ENCODE data around the gene GNG12. TPM values are rescaled to one million over a fixed set of nuclear protein-coding genes. Genes with fewer than 3 reads are reported as not detected.

The GNG12 gene
- total and polyA plus RNA-seq, 2 donors (not counting 3 experiments of a cell fraction or from before 2014, with no cell fraction given): 107 to 152 TPM

DNA sequence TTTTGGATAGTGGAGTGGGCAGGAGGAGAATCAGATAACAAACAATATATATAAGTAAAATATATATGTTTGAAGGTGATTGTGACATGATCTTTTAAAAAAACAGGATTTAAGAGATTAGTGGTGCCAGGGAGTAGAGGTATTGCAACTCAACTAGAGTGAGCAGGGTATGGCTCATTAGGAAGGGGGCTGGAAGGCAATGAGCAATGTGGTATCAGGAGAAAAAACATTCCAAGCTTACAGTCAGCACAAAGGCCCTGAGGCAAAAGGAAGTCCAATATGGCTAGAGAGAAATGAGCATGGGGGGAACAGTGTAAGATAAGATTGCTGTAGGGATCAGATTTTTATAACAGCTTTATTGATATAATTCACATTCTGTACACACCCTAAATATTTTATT, 153.6 kb downstream of the GNG12 start:
- FAIRE-seq (no peak), DNase-seq (ENCODE audit: low read depth, low spot score) (no peak)
- H4K20me1 ChIP-seq (replicated peaks; ENCODE audit: control insufficient read depth, extremely low read depth, insufficient read depth, low read length): no peaks in the 10 kb centered on the region
- no peaks in the 10 kb centered on the region for H3K27me3 ChIP-seq (ENCODE audit: control insufficient read depth in 2 of 2, insufficient read depth in 2 of 2, low read length in 2 of 2)
- H3K79me2 ChIP-seq (ENCODE audit: control insufficient read depth, insufficient read depth, low read length): no peaks in the 10 kb centered on the region
- no TSS peak for BruUV-seq (replicated peaks)
- no peak overlapping the region for H3K9ac ChIP-seq (replicated peaks; ENCODE audit: extremely low read depth, insufficient read depth, low read length)
- H2AFZ ChIP-seq (ENCODE audit: low read depth, low read length): no peak overlapping the region
- intact Hi-C loops (cut with micrococcal nuclease): no loop called here
- dilution Hi-C loops (cut with MboI; ENCODE audit: extremely low pct_ligation_motif_present, low sequenced_read_pairs): no loop called here
- ChIA-PET CTCF (no interaction called here), POLR2A (no interaction called here)
- H3K36me3 ChIP-seq (ENCODE audit: control insufficient read depth in 2 of 2, extremely low read depth in 1 of 2, insufficient read depth in 2 of 2, low read length in 2 of 2): no peaks in the 10 kb centered on the region
- TF ChIP-seq CTCF (IDR thresholded peaks at IDR 0.05; ENCODE audit: extremely low read depth in 1 of 2, insufficient read depth in 1 of 2, low read depth in 1 of 2, low read length in 2 of 2) (no peak), MYC (IDR thresholded peaks at IDR 0.05; ENCODE audit: low read depth, low read length) (no peak), JUN (IDR thresholded peaks at IDR 0.05; ENCODE audit: borderline replicate concordance, insufficient read depth, insufficient read length, low read depth) (no peak), GATA2 (IDR thresholded peaks at IDR 0.05; ENCODE audit: insufficient read depth, insufficient read length, low read depth, low read length) (no peak), POLR2AphosphoS5 (IDR thresholded peaks at IDR 0.05; ENCODE audit: insufficient read depth, low read depth, low read length) (no peak), FOS (IDR thresholded peaks at IDR 0.05; ENCODE audit: borderline replicate concordance, insufficient read depth, low read length) (no peak), POLR2A (IDR thresholded peaks at IDR 0.05; ENCODE audit: low read depth, low read length) (no peak), EZH2 (IDR thresholded peaks at IDR 0.05; ENCODE audit: borderline replicate concordance, low read depth, low read length, severe bottlenecking) (no peak)
- TF ChIP-seq, protein P1, sequence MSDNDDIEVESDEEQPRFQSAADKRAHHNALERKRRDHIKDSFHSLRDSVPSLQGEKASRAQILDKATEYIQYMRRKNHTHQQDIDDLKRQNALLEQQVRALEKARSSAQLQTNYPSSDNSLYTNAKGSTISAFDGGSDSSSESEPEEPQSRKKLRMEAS (IDR thresholded peaks at IDR 0.05; ENCODE audit: insufficient read depth, insufficient read length): no peak
- H3K4me2 ChIP-seq (ENCODE audit: insufficient read depth, low read length): no peak overlapping the region
- no peak overlapping the region for H3K27ac ChIP-seq (ENCODE audit: insufficient read depth, low read depth, low read length)
- no peaks in the 10 kb centered on the region for H3K9me3 ChIP-seq (replicated peaks; ENCODE audit: control insufficient read depth, insufficient read depth, low read length)
- peaks cover 31% of the 10 kb centered on the region for H3K4me1 ChIP-seq (ENCODE audit: control insufficient read depth, extremely low read depth, insufficient read depth, low read length)
- no peak overlapping the region for H3K4me3 ChIP-seq (replicated peaks in 1 of 3; ENCODE audit: insufficient read depth in 1 of 3, low read depth in 1 of 3, low read length in 3 of 3)
- no peaks in the 10 kb centered on the region for H3K9me1 ChIP-seq (replicated peaks; ENCODE audit: control insufficient read depth, extremely low read depth, insufficient read depth, low read length)
